ENCODE data around the gene ZNF771.
"Not testable (repeated sequence)": the region's sequence is repeated elsewhere in the genome, so short reads cannot be mapped to it uniquely, and the experiment has no call there.

The ZNF771 gene

GRCh38 chr16:30376461-30376902, 30.9 kb upstream of the ZNF771 start:
- no peak for DNase-seq

- no peak for DNase-seq
Observed at GRCh38 chr16:30377050-30377811, 30.2 kb upstream of the ZNF771 start.

GRCh38 chr16:30377812-30378235, 29.6 kb upstream of the ZNF771 start:
- DNase-seq = peak; percentile 86

- DNase-seq = peak; percentile 92
Observed at GRCh38 chr16:30378236-30379157, 28.9 kb upstream of the ZNF771 start.

GRCh38 chr16:30379158-30379783, 28.1 kb upstream of the ZNF771 start:
- no peak for DNase-seq

- DNase-seq = no peak
Observed at GRCh38 chr16:30380072-30380802, 27.2 kb upstream of the ZNF771 start.

- no peak for DNase-seq
Observed at GRCh38 chr16:30380803-30381208, 26.6 kb upstream of the ZNF771 start.

GRCh38 chr16:30381291-30382041, 25.9 kb upstream of the ZNF771 start:
- DNase-seq = no peak

- no peak for DNase-seq
Observed at GRCh38 chr16:30382111-30382881, 25.1 kb upstream of the ZNF771 start, which contains the start of gene SEPTIN1. TSS of gene SEPTIN1 (minus strand) at chr16:30382561. CDS start at chr16:30382542, 19 bp downstream.

- DNase-seq = no peak
Observed at GRCh38 chr16:30383521-30383920, 23.9 kb upstream of the ZNF771 start.

GRCh38 chr16:30394592-30395154, 12.7 kb upstream of the ZNF771 start:
- DNase-seq = peak; percentile 51

GRCh38 chr16:30395155-30395991, 12.0 kb upstream of the ZNF771 start, which contains the start of gene ZNF48:
TSS of gene ZNF48 (plus strand) at chr16:30395420. CDS start at chr16:30395795, 375 bp downstream.
- DNase-seq = peak; percentile 90

GRCh38 chr16:30395992-30396585, 11.3 kb upstream of the ZNF771 start:
- DNase-seq = peak; percentile 20

GRCh38 chr16:30396627-30397026, 10.8 kb upstream of the ZNF771 start:
- not testable (repeated sequence) for DNase-seq

GRCh38 chr16:30397056-30397455, 10.3 kb upstream of the ZNF771 start:
- DNase-seq = no peak

GRCh38 chr16:30397776-30398660, 9.4 kb upstream of the ZNF771 start:
- DNase-seq = no peak

GRCh38 chr16:30398661-30399434, 8.6 kb upstream of the ZNF771 start:
- no peak for DNase-seq
